GM18907 (cell line): ENCODE measurements around the gene ATP4B.
"Not testable (repeated sequence)": the region's sequence is repeated elsewhere in the genome, so short reads cannot be mapped to it uniquely, and the experiment has no call there.

ENCODE experiments used
- ATAC-seq: cut with Tn5 transposase; IDR thresholded peaks from one replicate; pipeline ENCODE4 v1.9.1; 2021; ENCODE audit warnings: mild to moderate bottlenecking, moderate library complexity; ENCODE audit not compliant: unreplicated experiment

ATP4B gene

GRCh38 chr13:113627136-113627535 is 30.9 kb downstream of the ATP4B start:
- no peak for ATAC-seq

DNA sequence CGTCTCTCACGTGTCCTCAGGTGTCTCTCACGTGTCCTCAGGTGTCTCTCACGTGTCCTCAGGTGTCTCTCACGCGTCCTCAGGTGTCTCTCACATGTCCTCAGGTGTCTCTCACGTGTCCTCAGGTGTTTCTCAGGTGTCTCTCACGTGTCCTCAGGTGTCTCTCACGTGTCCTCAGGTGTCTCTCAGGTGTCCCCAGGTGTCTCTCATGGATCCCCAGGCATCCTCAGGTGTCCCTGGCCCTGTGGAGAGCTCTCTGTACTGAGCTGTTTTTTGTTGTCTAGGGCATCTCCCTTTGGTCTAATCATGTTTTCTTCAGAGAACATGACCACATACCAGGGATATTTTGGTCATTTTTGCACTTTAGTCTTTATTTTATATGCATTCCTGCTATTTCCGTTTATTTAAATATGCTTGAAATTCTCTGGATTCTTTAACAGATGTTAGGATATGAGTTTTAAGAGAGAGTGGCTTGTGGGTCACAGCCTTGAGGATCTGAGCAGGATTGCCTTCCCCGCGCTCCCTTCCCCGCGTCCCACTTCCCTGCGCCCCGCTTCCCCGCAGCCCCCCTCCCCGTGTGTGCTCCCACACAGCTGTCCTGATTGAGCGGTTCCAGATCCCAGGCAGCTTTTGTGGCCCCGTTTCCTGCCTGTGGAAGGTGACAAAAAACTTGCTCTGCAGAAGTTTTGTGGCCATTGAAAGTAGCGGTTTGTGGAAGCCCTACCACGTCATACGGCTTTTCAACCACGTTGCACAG is 31.9 kb downstream of the ATP4B start:
- no peak for ATAC-seq

- not testable (repeated sequence) for ATAC-seq
These were observed 33.2 kb downstream of the ATP4B start for GRCh38 chr13:113624640-113625304.

DNA sequence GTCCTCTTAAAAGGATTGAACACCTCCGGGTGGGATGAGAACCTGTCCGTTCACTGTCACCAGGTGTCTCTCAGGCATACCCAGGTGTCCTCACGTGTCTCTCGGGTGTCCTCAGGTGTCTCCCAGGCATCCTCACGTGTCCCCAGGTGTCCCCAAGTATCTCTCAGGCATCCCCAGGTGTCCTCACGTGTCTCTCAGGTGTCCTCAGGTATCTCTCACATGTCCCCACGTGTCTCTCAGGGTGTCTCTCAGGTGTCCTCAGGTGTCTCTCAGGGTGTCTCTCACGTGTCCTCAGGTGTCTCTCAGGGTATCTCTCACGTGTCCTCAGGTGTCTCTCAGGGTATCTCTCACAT is 33.8 kb downstream of the ATP4B start:
- ATAC-seq, result no peak

GRCh38 chr13:113623491-113624234 is 34.3 kb downstream of the ATP4B start:
- ATAC-seq, result no peak

- no peak for ATAC-seq
These were observed 35.1 kb downstream of the ATP4B start for GRCh38 chr13:113622791-113623490.

DNA sequence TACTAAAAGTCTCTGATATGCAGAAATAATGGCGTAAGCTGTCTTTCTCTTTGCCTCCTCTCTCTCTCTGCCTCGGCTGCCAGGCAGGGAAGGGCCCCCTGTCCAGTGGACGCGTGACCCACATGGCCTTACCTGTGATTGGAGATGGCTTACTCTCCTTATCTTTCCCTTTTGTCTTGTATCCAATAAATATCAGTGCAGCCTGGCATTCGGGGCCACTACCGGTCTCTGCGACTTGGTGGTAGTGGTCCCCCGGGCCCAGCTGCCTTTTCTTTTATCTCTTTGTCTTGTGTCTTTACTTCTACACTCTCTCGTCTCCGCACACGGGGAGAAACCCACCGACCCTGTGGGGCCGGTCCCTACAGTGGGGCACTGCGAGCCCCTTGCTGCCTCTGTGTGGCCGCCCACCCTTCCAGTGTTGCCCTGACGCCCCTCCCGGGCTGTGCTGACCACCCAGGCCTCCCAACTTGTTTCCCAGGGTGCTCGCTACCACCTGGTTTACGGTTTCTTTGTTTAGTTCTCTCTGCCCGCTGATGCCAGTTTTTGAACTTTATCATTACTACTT is 35.9 kb downstream of the ATP4B start:
- ATAC-seq, result not testable (repeated sequence)

GRCh38 chr13:113621498-113621897 is 36.5 kb downstream of the ATP4B start:
- not testable (repeated sequence) for ATAC-seq

DNA sequence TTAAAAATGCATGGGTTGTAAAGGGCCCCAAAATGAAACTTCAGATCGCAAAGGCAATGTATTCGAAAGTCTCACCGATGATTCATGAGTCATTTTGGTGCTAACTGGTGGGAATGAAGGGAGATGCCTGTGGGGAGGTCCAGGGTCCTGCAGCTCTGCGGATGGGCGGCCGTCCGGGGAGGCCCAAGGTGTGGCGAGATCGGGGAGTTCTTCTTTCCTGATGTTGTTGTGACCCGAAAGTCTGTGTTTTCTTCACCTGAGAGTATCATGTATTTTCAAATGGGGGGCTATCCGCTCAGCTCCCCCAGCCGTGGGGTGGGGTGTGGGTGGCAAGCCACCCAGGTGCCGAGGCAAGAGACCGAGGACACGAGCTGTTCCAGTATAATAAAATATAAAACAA is 37.0 kb downstream of the ATP4B start:
- ATAC-seq, result no peak

DNA sequence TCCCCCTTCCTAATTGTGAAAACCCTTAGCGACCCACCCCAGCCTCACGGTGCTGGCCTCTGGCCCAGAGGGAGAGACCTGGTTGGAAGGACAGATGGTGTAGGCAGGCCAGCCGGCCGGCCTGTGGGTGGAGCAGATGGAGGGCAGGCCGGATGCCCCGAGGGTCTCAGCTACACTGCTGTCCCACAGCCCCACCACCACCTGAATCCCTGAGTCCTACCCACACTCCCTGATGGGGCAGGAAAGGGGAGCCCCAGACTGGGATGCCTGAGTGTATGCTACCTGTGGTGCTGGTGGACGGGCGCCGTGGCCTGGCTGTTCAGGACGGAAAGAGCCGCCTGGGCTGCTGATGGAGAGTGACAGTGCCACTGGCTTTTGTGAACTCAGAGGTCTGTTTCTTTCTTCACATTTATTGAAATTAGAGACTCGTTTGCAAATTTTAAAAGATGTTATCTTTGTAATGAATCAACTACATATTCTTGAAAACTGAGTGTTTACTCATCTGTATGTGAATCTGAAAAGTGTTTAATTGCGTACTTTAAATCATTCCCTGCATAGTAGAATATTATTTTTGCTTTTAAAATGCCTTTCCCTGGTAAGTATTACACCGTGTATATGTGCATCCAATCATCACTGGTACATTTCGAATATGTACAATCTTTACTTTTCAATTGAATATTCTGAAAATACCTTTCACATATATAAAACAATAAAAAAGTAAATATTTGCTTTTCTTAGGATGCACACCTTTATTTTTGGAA is 37.8 kb downstream of the ATP4B start:
- ATAC-seq, result no peak

DNA sequence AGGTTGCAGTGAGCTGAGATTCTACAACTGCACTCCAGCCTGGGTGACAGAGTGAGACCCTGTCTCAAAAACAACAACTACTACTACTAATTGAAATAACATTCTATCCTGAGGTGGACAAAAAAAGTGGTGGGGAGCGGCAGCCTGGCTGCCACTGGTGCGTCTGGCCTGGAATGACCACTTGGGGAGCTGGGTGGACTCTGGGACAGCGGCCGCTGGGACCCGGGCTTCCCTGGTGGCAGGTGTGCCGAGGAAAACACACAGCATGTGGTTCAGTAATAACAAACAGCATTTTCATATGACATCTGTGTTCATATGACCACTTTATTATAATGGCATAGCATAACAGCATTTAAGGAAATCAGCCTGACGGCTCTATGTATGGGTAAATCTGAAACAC is 39.5 kb downstream of the ATP4B start:
- no peak for ATAC-seq

GRCh38 chr13:113617961-113618360 is 40.0 kb downstream of the ATP4B start:
- ATAC-seq, result no peak

DNA sequence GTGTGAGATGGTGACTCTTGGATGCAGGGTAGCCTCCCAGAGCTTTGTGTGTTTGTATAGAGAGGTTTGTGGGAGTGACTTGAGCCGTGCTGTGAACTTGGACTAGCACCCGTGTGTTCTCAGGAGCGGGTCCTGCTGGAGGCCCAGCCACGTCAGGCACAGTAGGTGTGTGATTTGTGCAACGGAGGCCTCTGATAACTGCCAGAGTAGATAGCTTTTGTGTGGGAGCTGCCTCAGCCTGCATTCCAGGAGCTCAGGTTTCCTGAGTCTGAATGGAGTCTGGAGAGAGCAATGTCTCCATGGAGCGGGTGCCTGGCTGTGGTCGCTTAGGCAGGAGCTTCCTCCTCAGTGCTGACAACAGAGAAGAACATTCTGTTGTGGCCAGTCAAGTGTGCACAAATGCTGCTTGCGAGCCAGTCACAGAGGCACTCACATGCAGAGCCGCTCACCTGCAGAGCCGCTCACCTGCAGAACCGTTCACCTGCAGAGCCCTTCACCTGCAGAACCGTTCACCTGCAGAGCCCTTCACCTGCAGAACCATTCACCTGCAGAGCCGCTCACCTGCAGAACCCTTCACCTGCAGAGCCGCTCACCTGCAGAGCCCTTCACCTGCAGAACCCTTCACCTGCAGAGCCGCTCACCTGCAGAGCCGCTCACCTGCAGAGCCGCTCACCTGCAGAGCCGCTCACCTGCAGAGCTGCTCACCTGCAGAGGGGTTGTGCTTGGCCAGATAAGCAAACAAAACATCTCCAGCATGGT is 40.8 kb downstream of the ATP4B start:
- no peak for ATAC-seq

DNA sequence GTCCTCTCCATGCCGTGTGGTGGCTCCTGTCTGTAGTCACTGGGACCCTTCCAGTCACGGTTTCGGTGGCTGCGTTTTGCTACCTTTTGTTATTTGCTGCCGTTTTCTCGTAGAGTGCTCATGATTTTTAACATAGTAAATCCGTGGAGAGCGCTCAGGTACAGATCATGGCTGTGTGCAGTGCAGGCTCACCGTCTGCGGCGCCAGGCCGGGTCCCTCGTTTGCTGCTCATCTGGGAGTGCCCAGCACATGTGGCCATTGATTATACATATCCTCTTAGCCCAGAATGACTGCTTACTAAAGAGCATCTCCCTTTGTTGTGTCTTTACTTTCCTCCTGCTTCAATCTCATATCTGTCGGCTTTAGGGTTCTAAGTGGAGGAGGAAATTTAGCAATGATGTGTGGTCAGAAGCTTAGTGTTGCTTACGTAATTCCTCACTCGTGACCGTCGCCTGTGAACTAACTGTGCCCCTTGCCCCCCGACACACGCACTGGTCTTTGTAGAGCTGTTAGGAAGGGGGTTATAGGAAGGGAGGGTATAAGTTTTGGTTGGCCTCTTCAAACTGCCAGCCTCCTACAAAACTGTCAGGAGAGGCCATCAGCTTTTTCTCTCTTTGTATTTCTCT is 41.6 kb downstream of the ATP4B start:
- no peak for ATAC-seq

GRCh38 chr13:113613789-113614379 is 44.1 kb downstream of the ATP4B start:
- ATAC-seq, result no peak

GRCh38 chr13:113612607-113613006 is 45.4 kb downstream of the ATP4B start:
- ATAC-seq, result no peak

DNA sequence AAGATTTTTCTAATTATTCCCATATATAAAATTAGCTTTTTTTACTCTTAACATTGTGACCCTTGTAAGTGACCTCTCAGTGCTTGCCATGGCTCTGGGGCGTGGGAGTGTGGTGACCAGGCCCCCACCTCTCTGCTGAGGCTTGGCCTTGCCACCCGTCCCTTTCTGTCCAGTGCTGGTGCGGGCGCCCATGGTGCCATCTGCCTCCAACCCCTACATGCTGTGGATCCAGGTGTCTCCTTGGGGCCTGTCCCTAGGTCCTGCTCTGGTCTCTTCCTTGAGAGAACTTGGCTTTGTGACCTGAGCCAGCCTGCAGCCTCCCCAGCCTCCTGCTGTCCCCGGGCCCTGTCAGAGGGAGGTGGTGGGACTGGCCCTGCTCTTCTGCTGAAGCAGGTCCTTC is 46.0 kb downstream of the ATP4B start:
- no peak for ATAC-seq

GRCh38 chr13:113610266-113610665 is 47.7 kb downstream of the ATP4B start:
- ATAC-seq, result no peak

DNA sequence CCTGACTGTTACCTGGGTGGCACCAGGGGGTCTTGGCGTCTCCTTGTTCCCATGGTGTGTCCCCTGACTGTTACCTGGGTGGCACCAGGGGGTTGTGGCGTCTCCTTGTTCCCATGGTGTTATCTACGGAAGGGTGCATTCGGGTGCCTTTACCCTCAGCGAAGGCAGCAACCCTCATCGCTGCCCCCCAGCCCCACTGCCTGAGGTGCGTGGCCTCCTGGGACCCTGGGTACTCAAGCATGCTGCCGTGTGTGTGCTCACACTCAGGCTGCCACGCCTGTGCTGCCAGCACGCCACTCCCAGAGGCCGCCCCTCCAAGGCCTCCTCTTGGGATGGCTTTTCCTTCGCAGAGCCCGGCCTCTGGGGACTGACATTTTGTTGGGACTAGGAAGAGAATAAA is 48.4 kb downstream of the ATP4B start:
- ATAC-seq, result no peak
